Stimulated activated CD4-positive, alpha-beta T cell treated with anti-CD3 and anti-CD28 coated beads, Interleukin-1b, Interleukin-23, amount 100 ng/mL, for 48 hours (primary cell): Measurements from ENCODE around the gene JADE2.

Source experiments
- DNase-seq: peaks from one replicate; pipeline ENCODE4 v3.0.0-alpha.2; 2020

JADE2 gene

GRCh38 chr5:134571693-134572405, 46.4 kb downstream of the JADE2 start:
- DNase-seq: no peak

DNA sequence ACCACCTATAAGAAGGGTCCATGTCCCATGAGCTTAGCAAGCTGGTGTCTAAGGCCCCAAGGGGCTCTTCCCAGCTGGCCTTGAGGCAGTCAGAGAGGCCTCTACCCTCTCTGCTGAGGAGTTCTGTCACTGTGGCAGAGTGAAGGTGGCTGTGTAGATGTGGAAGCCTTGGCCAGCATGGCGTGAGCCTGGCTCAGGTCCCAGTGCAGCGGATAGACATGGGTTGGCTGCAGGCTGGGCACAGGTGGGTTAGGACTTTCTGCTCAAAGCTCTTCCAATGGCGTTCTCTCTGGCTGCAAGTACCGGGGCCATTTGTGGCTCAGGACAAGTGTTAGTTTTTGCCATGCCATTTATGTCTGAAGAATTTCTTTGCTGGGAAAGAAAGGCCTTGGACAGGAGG, 47.3 kb downstream of the JADE2 start:
- no peak for DNase-seq

- DNase-seq: no peak
These were observed 49.1 kb downstream of the JADE2 start for GRCh38 chr5:134574521-134574920.

DNA sequence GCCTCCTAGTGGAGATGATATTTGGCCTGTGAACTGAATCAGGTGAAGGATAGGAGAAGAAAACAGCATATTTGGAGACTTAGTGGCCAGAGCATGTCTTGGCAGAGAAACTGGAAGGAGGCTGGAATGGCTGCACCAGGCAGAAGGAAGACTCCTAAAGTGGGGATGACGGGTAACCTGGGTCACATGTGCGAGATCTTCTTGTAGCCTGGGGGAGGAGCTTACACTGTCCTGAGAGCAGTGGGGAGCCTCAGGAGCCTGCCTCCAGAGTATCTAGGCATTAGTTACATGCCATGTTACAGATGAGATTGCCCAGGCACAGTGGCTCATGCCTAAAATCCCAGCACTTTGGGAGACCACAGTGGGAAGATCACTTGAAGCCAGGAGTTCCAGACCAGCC, 49.8 kb downstream of the JADE2 start:
- no peak for DNase-seq

DNA sequence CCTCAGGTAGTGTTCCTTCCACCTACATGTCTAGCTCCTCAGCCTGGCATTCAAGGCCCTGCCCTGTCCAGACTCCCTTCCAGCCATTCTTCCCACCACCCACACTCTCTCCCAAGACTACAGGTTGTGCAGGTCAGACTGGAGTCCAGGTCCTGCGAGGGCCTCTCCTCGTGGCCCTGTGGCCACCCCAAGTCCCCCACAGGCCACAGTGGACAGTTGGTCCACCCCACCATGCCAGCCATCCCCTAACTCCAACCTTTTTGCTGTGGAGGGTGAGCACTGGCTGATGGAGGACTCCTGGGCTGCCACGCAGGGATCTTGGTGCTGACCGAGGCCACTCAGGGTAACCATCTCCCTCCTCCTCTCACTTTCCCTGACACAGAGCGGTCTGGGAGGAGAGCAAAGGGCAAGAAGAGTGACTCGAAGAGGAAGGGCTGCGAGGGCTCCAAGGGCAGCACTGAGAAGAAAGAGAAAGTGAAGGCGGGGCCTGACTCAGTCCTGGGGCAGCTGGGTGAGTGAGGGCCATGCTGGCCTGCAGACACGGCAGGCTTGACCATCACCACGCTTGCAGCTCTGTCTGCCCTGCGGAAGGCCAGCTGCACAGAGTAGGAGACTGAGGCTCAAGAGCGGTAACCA, 51.0 kb downstream of the JADE2 start:
- DNase-seq: no peak

- DNase-seq: no peak
These were observed 51.7 kb downstream of the JADE2 start for GRCh38 chr5:134577022-134577795.

- DNase-seq: peak; percentile 74
These were observed 52.5 kb downstream of the JADE2 start for GRCh38 chr5:134577796-134578577.

DNA sequence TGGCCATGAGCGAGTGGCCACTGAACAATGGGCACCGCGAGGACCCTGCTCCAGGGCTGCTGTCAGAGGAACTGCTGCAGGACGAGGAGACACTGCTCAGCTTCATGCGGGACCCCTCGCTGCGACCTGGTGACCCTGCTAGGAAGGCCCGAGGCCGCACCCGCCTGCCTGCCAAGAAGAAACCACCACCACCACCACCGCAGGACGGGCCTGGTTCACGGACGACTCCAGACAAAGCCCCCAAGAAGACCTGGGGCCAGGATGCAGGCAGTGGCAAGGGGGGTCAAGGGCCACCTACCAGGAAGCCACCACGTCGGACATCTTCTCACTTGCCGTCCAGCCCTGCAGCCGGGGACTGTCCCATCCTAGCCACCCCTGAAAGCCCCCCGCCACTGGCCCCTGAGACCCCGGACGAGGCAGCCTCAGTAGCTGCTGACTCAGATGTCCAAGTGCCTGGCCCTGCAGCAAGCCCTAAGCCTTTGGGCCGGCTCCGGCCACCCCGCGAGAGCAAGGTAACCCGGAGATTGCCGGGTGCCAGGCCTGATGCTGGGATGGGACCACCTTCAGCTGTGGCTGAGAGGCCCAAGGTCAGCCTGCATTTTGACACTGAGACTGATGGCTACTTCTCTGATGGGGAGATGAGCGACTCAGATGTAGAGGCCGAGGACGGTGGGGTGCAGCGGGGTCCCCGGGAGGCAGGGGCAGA, 53.3 kb downstream of the JADE2 start:
- no peak for DNase-seq

DNA sequence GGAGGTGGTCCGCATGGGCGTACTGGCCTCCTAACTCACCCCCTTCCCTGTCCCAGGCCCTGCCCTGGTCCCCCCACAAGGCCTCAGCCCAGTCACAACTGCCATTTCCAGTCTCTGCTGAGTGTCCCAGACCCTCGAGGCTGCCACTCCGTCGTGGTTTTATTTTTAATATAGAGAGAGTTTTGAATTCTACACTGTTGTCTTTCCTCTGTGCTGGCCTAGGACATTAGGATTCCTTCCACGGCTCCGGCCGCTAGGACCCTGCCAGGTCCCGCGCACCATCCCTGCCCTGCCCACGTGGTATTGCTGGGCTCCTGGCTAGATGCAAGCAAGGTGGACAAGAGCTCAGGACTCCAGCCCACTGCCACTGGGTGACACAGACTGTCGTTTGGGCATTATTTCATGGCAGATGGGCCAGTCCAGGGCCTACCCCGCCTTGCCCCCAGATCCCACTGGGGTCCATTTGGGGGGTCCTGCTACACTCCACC, 53.9 kb downstream of the JADE2 start:
- DNase-seq: no peak

GRCh38 chr5:134580001-134580460, 54.6 kb downstream of the JADE2 start:
- no peak for DNase-seq

GRCh38 chr5:134581241-134581981, 55.9 kb downstream of the JADE2 start:
- DNase-seq: no peak

DNA sequence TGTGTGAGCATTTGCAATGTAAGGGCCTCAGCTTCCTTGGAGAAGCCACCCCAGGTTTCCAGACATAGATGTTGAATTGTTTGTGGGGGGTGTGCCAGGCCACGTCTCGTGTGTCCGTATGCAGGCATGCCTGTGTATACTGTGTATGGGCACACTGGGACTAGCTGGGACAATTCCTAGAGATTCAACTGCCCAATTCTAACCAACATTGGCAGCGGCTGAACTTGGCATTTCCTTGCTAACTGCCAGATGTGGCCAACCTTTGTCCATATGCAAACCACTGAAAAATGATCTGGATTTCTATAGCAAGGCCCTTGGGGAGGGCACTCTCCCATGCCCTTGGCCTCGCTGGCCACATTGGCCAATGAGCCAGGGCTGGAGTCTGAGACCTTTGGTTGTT, 56.8 kb downstream of the JADE2 start:
- no peak for DNase-seq

GRCh38 chr5:134582941-134583340, 57.5 kb downstream of the JADE2 start:
- DNase-seq: no peak

DNA sequence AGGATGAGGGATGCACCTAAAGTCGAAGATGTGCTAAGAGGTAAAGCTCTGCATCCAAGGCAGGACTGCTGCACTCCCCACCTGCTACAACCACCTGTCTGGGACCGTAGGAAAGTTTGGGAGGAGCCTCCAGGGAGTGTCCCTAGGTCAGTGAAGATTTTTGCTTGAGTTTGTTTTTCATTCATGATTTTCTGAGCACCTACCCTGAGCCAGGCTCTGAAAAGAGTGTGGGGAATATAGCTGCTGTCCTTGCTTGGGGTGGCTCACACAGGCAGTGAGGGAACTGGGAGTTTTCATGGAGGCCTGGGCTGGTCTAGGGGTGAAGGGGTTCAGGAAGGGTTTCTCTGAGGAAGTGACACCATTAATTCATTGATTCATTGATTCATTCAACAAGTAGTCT, 58.3 kb downstream of the JADE2 start:
- DNase-seq: no peak

GRCh38 chr5:134584662-134585061, 59.2 kb downstream of the JADE2 start:
- DNase-seq: no peak

GRCh38 chr5:134585966-134586365, 60.5 kb downstream of the JADE2 start:
- DNase-seq: no peak

DNA sequence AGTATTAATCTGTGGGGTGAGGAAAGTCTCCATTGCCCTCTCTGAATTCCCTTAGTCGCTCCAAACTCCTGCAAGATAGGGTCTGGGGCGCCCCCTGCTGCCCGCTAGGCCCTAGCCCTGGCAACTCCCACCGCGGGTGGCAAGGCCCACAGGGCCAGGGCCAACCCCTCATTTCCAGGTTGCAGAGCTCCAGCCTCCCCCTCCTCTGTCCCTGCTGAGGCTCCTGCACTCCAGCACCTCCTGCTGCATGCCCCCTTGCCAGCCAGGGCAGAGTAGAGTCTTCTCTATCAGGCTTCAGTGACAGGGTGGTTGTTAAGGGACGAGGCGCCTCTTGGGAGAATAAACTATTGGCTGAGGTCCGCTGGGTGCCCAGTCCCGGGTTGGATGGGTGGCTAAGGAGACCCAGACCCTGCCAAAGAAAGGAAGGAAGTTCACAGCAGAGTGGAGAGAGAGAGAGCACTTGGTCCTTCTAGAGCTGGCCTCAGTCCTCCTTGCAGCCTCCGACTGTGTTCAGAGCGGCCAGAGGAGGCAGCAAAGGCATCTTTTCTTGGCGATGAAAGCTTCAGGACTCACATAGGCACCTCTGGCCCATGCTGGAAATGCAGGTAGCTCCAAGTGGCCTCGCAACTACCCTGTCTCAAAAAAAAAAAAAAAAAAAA, 61.5 kb downstream of the JADE2 start:
- peak; percentile 87 for DNase-seq

- DNase-seq: peak; percentile 88
These were observed 65.7 kb downstream of the JADE2 start for GRCh38 chr5:134590992-134591659.

DNA sequence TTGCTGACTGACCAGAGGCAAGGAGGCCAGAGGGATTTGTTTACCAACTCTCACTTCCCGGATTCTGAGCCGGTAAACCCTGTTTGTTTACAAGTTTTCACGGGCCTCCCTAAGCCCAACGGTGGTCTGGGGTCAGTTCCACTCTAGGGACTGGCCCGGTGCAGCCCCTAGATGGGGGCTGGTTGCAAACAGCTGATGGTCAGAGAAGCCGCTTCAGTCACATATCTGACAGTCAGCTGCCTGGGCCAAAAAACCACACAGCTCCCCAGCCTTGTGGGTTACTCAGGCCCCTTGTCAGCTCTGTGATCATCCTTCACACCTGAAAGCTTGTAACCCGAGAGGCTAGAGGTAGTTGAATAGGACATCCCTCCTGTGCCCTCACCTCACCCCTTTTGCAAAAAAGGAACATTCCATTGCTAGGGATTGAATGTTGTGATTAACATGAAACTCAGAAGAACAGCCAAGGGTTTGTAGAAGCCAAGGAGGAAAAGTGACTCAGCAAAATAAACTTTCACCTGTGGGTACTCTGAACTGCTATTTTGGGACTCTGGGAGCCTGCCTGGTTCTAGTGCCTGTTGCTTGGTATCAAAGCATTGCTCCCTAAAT, 66.8 kb downstream of the JADE2 start:
- DNase-seq: no peak

DNA sequence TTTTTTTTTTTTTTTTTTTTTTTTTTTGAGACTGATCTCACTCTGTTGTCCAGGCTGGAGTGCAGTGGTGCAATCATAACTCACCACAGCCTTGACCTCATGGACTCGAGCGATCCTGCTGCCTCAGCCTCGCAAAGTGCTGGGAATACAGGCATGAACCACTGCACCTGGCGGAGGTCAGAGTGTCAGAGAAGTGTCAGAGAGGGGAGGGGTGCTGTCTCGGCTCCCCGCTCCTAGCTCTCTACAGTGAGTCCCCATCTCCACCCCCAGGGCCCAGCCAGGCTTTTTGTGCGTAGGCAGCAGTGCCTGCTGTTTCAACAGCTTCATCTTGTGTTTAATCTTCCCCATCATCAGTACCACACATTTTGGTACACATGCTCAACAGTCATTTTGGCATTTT, 68.9 kb downstream of the JADE2 start:
- no peak for DNase-seq
